Stimulated activated CD8-positive, alpha-beta memory T cell treated with anti-CD3 and anti-CD28 coated beads, Interleukin-12 subunit alpha, Interleukin-12 subunit beta, amount 100 ng/mL, for 4 hours (primary cell): ENCODE data around the gene DTX3L.
A peak's percentile ranks its signal among the peaks of the same experiment; 100 is the strongest.

Experiments
- DNase-seq: peaks from one replicate; pipeline ENCODE4 v3.0.0-alpha.2; 2020; ENCODE audit warnings: low read depth

The DTX3L gene

DNA sequence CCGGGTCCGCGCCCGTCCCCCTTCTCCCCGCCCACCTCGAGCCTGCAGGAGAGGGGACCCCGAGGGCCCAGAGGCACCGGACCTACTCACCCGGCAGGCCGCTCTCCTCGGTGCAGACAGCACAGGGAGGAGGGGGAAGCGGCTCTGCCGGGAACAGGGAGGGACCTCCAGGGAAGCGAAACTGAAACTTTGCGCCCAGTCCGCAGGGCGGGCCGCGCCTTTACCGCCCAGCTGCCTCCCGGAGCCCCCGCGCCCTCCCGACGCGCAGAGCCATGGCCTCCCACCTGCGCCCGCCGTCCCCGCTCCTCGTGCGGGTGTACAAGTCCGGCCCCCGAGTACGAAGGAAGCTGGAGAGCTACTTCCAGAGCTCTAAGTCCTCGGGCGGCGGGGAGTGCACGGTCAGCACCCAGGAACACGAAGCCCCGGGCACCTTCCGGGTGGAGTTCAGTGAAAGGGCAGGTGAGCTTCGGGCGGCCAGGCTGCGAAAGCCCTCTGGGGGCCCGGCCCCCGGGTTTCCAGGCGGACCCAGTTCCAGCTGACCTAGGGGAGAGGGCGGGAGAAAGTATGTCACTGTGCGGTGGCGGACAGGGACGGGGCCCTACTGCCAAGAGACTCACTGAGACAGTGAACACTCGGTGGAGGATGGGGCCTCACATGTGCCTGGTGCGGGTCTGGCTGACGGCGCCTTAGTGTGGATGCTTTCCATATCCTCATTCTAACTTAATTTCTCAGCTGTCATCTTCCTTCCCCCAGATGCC lies at the start of gene DTX3L, which contains the start of gene PARP9:
Gene DTX3L (plus strand): TSS at position 184 of the 758 bp plus-strand sequence. CDS start 89 bp downstream, at position 273.
Gene PARP9 (minus strand): TSS at position 146 of the 758 bp plus-strand sequence. CDS start 4,680 bp downstream, outside the sequence.
- DNase-seq, result peak; percentile 78

- DNase-seq, result no peak
Measured at GRCh38 chr3:122515020-122515468, 49.1 kb upstream of the DTX3L start.

- DNase-seq, result no peak
Measured at GRCh38 chr3:122515870-122516269, 48.3 kb upstream of the DTX3L start.

- DNase-seq, result no peak
Measured at GRCh38 chr3:122516846-122517360, 47.2 kb upstream of the DTX3L start.

GRCh38 chr3:122519693-122520092 lies 44.4 kb upstream of the DTX3L start:
- DNase-seq, result no peak

DNA sequence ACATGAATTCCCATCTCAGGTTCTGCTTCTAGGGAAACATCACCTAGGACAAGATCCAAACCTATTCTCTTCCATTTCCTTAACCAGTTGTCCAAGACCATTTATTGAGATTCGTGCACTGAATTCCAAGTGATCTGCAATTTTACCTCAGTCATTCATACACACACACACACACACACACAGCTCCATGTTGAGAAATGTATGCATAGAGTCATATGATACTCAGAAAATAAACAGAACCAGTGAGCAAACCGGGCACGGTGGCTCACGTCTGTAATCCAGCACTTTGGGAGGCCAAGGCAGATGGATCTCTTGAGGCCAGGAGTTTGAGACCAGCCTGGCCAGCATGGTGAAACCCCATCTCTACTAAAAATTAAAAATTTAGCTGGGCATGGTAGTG lies 43.3 kb upstream of the DTX3L start:
- no peak for DNase-seq

DNA sequence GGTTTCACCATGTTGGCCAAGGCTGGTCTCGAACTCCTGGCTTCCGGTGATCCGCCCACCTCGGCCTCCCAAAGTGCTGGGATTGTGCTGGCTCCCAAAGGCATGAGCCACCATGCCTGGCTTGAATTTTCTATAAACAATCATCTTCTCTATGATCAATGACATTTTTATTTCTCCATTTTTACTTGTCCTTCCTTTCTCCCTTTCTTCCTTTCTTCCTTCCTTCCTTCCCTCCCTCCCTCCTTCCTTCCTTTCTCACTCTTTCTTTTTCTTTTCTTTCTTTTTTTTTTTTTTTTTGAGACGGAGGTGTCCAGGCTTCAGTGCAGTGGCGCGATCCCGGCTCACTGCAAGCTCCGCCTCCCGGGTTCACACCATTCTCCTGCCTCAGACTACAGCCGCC lies 40.8 kb upstream of the DTX3L start:
- DNase-seq, result no peak

DNA sequence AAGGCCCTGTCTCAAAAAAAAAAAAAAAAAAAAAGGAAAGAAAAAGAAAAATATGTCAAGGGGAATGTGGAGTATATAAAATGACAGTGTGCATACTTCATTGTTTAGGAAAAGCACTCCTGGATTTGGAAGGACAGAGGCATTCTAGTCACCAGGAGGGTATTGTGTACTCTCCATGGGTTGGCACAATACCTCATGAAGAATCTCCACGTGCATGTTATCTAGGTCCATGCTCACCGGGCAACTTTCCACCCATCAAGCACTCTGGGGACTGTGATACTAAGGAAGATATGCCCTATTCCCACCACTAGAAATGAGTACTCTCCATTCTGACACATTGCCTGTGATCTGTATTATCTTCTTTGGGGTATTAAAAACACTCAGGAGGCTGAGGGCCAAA lies 34.0 kb upstream of the DTX3L start:
- no peak for DNase-seq

GRCh38 chr3:122533480-122533879 lies 30.7 kb upstream of the DTX3L start:
- DNase-seq, result no peak

- DNase-seq, result no peak
Measured at GRCh38 chr3:122533931-122534334, 30.2 kb upstream of the DTX3L start.

- DNase-seq, result no peak
Measured at GRCh38 chr3:122535964-122536631, 28.0 kb upstream of the DTX3L start.

GRCh38 chr3:122536632-122537001 lies 27.5 kb upstream of the DTX3L start:
- DNase-seq, result no peak

DNA sequence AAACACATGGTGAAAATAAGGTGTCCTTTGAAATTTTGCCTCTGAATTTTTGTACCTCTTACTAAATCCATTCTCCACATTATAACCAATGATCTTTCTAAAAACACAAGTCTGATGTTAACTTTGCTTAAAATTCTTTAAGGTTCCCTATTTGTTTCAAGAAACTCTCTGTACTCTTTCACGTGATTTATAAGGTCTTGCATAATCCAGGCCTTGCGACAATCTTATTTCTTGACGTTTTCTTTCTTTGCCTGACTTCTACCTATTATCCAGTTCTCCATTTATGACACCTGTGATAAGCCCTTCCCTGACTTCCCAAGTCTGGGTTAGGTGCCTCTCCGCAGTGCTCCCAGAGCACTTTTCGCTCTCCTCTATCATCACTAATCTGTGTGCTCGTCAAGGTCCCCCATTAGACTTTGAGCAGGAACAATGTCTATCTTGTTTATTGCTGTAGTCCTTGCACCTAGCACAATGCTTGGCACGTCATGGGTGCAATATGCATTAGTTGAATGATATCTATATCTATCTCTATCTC lies 25.1 kb upstream of the DTX3L start:
- DNase-seq, result no peak

DNA sequence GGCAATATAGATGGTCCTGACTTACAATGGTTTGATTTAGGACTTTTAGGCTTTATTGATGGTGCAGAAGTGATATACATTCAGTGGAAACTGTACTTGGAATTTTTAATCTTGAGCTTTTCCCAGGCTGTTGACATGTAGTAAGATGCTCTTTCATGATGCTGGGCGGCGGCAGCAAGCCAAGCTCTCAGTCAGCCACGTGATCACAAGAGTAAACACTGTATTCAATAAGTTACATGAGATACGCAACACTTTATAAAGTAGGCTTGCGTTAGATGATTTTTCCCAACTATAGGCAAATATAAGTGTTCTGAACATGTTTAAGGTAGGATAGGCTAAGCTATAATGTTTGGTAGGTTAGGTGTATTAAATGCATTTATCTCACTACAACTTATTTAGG lies 18.0 kb upstream of the DTX3L start:
- no peak for DNase-seq

GRCh38 chr3:122548076-122548475 lies 16.1 kb upstream of the DTX3L start:
- no peak for DNase-seq

DNA sequence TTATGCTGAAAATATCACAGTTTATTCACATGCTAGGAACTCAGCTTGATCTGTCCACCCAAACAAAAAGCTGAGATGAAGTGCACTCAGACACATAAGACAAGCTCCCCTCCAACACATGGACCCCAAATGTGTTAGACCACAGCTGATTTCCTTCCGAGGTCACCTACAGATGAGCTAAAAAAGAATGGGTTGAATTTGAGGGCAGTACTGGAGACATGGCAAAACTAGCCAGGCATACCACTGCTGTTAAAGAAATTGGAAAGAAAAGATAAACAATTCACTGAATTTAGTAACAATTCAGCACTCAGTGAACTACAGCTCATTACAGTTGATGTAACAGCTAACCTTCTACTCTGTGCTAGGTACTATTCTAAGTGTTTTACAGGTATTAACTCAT lies 15.5 kb upstream of the DTX3L start:
- DNase-seq, result no peak

DNA sequence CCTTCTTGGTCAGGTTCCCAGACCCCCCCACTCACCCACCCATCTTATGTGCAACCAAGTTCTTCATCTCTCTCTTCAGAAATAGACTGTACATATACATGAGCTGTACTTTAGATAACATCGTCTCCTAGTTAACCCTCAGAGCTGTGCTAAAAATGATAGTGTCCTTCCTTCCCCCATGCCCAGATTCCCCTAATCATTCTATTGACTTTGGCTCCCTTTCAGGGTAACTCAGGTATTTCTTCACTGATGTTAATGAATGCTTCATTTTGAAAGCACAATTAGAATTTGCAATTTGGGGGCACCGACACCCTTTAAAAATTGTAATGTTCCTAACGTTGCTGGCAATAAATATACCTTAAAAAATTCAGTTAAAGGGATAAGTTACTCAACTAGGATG lies 11.0 kb upstream of the DTX3L start:
- DNase-seq, result no peak

GRCh38 chr3:122555275-122556071 lies 8.7 kb upstream of the DTX3L start:
- no peak for DNase-seq

- no peak for DNase-seq
Measured at GRCh38 chr3:122557356-122557755, 6.8 kb upstream of the DTX3L start.

- no peak for DNase-seq
Measured at GRCh38 chr3:122558605-122559004, 5.5 kb upstream of the DTX3L start.

- DNase-seq, result no peak
Measured at GRCh38 chr3:122559906-122560305, 4.2 kb upstream of the DTX3L start.

GRCh38 chr3:122560680-122561079 lies 3.5 kb upstream of the DTX3L start:
- DNase-seq, result no peak
